Endothelial cell of umbilical vein (primary cell): Measurements from ENCODE around the gene ZCCHC4. TPM values are rescaled to one million over a fixed set of nuclear protein-coding genes. Genes with fewer than 3 reads are reported as not detected.

ENCODE experiments used
- BruUV-seq: library from RNA; stranded (reverse); fragments of 400-500 nt; replicated peaks from 2 replicates; lab custom pipeline; 2021; lab: Mats Ljungman, UMichigan
- CTCF ChIA-PET: fragments of 300-600, 350-600 bp; sonication (Branson Sonifier 250); formaldehyde crosslinking; loops from one replicate; lab custom pipeline; 2021; ENCODE audit warnings: antibody characterized with exemption, inconsistent platforms; lab: Charles Lee
- POLR2A ChIA-PET: fragments of 300-600, 350-600 bp; sonication (Branson Sonifier 250); formaldehyde crosslinking; loops from one replicate; lab custom pipeline; 2021; ENCODE audit warnings: antibody characterized with exemption, inconsistent platforms; lab: Charles Lee
- DNase-seq: peaks from one replicate; pipeline ENCODE4 v3.0.0-alpha.2; 2011; ENCODE audit warnings: low read depth, low spot score
- FAIRE-seq: peaks from 2 replicates; lab custom pipeline; 2011; peaks lifted over from hg19 to GRCh38; lab: Jason Lieb, UNC
- H2AFZ ChIP-seq: 2 replicates; pipeline ENCODE4 v1.6.0; 2012; ENCODE audit warnings: low read depth, low read length, control low read depth, inconsistent platforms
- H3K27ac ChIP-seq: 2 replicates; pipeline ENCODE4 v1.5.1; 2011; ENCODE audit warnings: low read depth, mild to moderate bottlenecking, control low read depth, low read length, moderate library complexity; ENCODE audit not compliant: insufficient read depth
- H3K27me3 ChIP-seq, 2 experiments: 2 replicates each; pipeline versions ENCODE4 v1.6.0 to v1.6.1; 2011; ENCODE audit warnings: low read length in 2 of 2, mixed read lengths in 1 of 2; ENCODE audit not compliant: control insufficient read depth in 2 of 2, insufficient read depth in 2 of 2
- H3K36me3 ChIP-seq, 2 experiments: 2 replicates in 1 of 2; 3 replicates in 1 of 2; pipeline ENCODE4 v1.5.1; 2011; ENCODE audit warnings: low read length in 2 of 2, mild to moderate bottlenecking in 1 of 2, moderate library complexity in 1 of 2; ENCODE audit not compliant: control insufficient read depth in 2 of 2, insufficient read depth in 2 of 2; ENCODE audit errors: extremely low read depth in 1 of 2
- H3K4me1 ChIP-seq: 3 replicates; pipeline ENCODE4 v1.5.1; 2011; ENCODE audit warnings: mild to moderate bottlenecking, low read length; ENCODE audit not compliant: control insufficient read depth, insufficient read depth; ENCODE audit errors: extremely low read depth
- H3K4me2 ChIP-seq: 2 replicates; pipeline ENCODE4 v1.6.1; 2011; ENCODE audit warnings: low read length, control low read depth, mixed read lengths; ENCODE audit not compliant: insufficient read depth
- H3K4me3 ChIP-seq, 3 experiments: fragments of 200-600 bp in 1 of 3; sonication (generic), shearing (Covaris generic) in 1 of 3; replicated peaks in 1 of 3; 2 replicates each; pipeline ENCODE4 v1.5.1; 2011 to 2016; ENCODE audit warnings: control low read depth in 3 of 3, low read length in 3 of 3, mild to moderate bottlenecking in 2 of 3, inconsistent platforms in 1 of 3, low read depth in 1 of 3, moderate library complexity in 1 of 3; ENCODE audit not compliant: insufficient read depth in 1 of 3
- H3K79me2 ChIP-seq: 2 replicates; pipeline ENCODE4 v1.6.0; 2012; ENCODE audit warnings: low read length, inconsistent platforms; ENCODE audit not compliant: control insufficient read depth, insufficient read depth
- H3K9ac ChIP-seq: replicated peaks from 2 replicates; pipeline ENCODE3; 2011; ENCODE audit warnings: low read length, control low read depth; ENCODE audit not compliant: insufficient read depth; ENCODE audit errors: extremely low read depth
- H3K9me1 ChIP-seq: replicated peaks from 3 replicates; pipeline ENCODE4 v1.6.0; 2011; ENCODE audit warnings: mild to moderate bottlenecking, low read length; ENCODE audit not compliant: control insufficient read depth, insufficient read depth; ENCODE audit errors: extremely low read depth
- H3K9me3 ChIP-seq: replicated peaks from 2 replicates; pipeline ENCODE4 v1.5.1; 2012; ENCODE audit warnings: low read length, inconsistent platforms; ENCODE audit not compliant: control insufficient read depth, insufficient read depth
- H4K20me1 ChIP-seq: replicated peaks from 2 replicates; pipeline ENCODE3; 2011; ENCODE audit warnings: mild to moderate bottlenecking, low read length; ENCODE audit not compliant: control insufficient read depth, insufficient read depth; ENCODE audit errors: extremely low read depth
- EZH2 ChIP-seq: IDR thresholded peaks from 2 replicates; pipeline ENCODE4 v1.6.1; 2012; ENCODE audit warnings: borderline replicate concordance, low read depth, mild to moderate bottlenecking, moderate library complexity, low read length, inconsistent platforms; ENCODE audit not compliant: severe bottlenecking
- FOS ChIP-seq: IDR thresholded peaks from 2 replicates; pipeline ENCODE4 v1.6.1; 2011; ENCODE audit warnings: mild to moderate bottlenecking, low read length, moderate library complexity, borderline replicate concordance; ENCODE audit not compliant: insufficient read depth
- GATA2 ChIP-seq: IDR thresholded peaks from 2 replicates; pipeline ENCODE4 v1.7.0; 2011; ENCODE audit warnings: low read depth, mild to moderate bottlenecking, moderate library complexity, mixed read lengths, low read length; ENCODE audit not compliant: insufficient read length, insufficient read depth
- JUN ChIP-seq: IDR thresholded peaks from 2 replicates; pipeline ENCODE4 v1.6.1; 2011; ENCODE audit warnings: borderline replicate concordance, low read depth; ENCODE audit not compliant: insufficient read length, insufficient read depth
- MAX ChIP-seq: IDR thresholded peaks from 2 replicates; pipeline ENCODE4 v1.6.1; 2011; ENCODE audit not compliant: insufficient read depth, insufficient read length
- MYC ChIP-seq: IDR thresholded peaks from one replicate; pipeline ENCODE4 v1.6.1; 2011; ENCODE audit warnings: mild to moderate bottlenecking, low read depth, low read length
- POLR2A ChIP-seq: IDR thresholded peaks from 2 replicates; pipeline ENCODE4 v1.6.1; 2012; ENCODE audit warnings: low read depth, mild to moderate bottlenecking, control low read depth, low read length
- POLR2AphosphoS5 ChIP-seq: IDR thresholded peaks from 2 replicates; pipeline ENCODE4 v1.6.1; 2012; ENCODE audit warnings: low read depth, mild to moderate bottlenecking, control low read depth, low read length, moderate library complexity; ENCODE audit not compliant: insufficient read depth
- dilution Hi-C: fragments of 300-500 bp; cut with MboI; formaldehyde crosslinking; loops from one replicate; pipeline ENCODE4 v1.15.0; 2019; ENCODE audit warnings: low sequenced_read_pairs; ENCODE audit not compliant: extremely low pct_ligation_motif_present
- intact Hi-C: fragments of 100-400 bp; cut with micrococcal nuclease; formaldehyde crosslinking; loops from one replicate; pipeline ENCODE4 v1.10.0; 2022
- polyA plus RNA-seq, 4 experiments: library from polyadenylated mRNA; depleted of rRNA in 3 of 4; stranded (reverse) in 3 of 4; unstranded in 1 of 4; fragments of >200 nt; gene quantifications; 2 replicates each; pipeline versions ENCODE4 v1.2.1 to v1.2.3, GENCODE V29; 2011 to 2012; ENCODE audit warnings: missing spikeins in 1 of 4
- total RNA-seq: library from RNA; stranded (reverse); gene quantifications from 2 replicates; pipeline ENCODE4 v1.2.3, GENCODE V29; 2021
- TF ChIP-seq, protein P1 (sequence below), 2 donors: IDR thresholded peaks; 1 replicate in 1 of 2; 2 replicates in 1 of 2; pipeline ENCODE4 v1.5.1; 2011; ENCODE audit warnings: low read length in 2 of 2, mild to moderate bottlenecking in 2 of 2, moderate library complexity in 2 of 2, control low read depth in 1 of 2, inconsistent platforms in 1 of 2, low read depth in 1 of 2; ENCODE audit not compliant: insufficient read depth in 1 of 2; ENCODE audit errors: extremely low read depth in 1 of 2

Gene ZCCHC4
- total and polyA plus RNA-seq, 2 donors (not counting 3 experiments of a cell fraction or from before 2014, with no cell fraction given), result 6.6 to 10.9 TPM

- no TSS peak for BruUV-seq
- intact Hi-C loops (no loop called here), dilution Hi-C loops (no loop called here)
- DNase-seq (no peak), FAIRE-seq (no peak)
- Histone ChIP-seq H3K36me3 (peaks cover 14 to 16% of the 10 kb centered on the region in 2 experiments), H3K4me2 (no peak overlapping the region), H3K27ac (no peak overlapping the region), H3K79me2 (no peaks in the 10 kb centered on the region), H4K20me1 (no peaks in the 10 kb centered on the region), H3K4me1 (no peaks in the 10 kb centered on the region), H3K9me1 (no peaks in the 10 kb centered on the region), H3K9me3 (no peaks in the 10 kb centered on the region), H3K9ac (no peak overlapping the region), H3K27me3 (no peaks in the 10 kb centered on the region), H2AFZ (no peak overlapping the region), H3K4me3 (no peak overlapping the region)
- CTCF ChIA-PET, result no interaction called here
- TF ChIP-seq, protein P1, sequence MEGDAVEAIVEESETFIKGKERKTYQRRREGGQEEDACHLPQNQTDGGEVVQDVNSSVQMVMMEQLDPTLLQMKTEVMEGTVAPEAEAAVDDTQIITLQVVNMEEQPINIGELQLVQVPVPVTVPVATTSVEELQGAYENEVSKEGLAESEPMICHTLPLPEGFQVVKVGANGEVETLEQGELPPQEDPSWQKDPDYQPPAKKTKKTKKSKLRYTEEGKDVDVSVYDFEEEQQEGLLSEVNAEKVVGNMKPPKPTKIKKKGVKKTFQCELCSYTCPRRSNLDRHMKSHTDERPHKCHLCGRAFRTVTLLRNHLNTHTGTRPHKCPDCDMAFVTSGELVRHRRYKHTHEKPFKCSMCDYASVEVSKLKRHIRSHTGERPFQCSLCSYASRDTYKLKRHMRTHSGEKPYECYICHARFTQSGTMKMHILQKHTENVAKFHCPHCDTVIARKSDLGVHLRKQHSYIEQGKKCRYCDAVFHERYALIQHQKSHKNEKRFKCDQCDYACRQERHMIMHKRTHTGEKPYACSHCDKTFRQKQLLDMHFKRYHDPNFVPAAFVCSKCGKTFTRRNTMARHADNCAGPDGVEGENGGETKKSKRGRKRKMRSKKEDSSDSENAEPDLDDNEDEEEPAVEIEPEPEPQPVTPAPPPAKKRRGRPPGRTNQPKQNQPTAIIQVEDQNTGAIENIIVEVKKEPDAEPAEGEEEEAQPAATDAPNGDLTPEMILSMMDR (IDR thresholded peaks at IDR 0.05; ENCODE audit: extremely low read depth in 1 of 2, insufficient read depth in 1 of 2, low read depth in 1 of 2, low read length in 2 of 2), result no peak
- TF ChIP-seq POLR2A (no peak), MAX (no peak), POLR2AphosphoS5 (no peak), FOS (no peak), GATA2 (no peak), EZH2 (no peak), JUN (no peak), MYC (no peak)
- POLR2A ChIA-PET, result no interaction called here
Observed at GRCh38 chr4:25410820-25411529, 98.4 kb downstream of the ZCCHC4 start.
